HG03457 (cell line): Measurements from ENCODE around the gene DDX42.
"Not testable (repeated sequence)": the region's sequence is repeated elsewhere in the genome, so short reads cannot be mapped to it uniquely, and the experiment has no call there.

Source experiments
- ATAC-seq: cut with Tn5 transposase; IDR thresholded peaks from one replicate; pipeline ENCODE4 v1.9.1; 2021; ENCODE audit warnings: moderate number of reproducible peaks; ENCODE audit not compliant: unreplicated experiment

Gene DDX42

GRCh38 chr17:63837962-63838600 is 64.1 kb downstream of the DDX42 start:
- no peak for ATAC-seq

GRCh38 chr17:63838631-63839171 is 64.7 kb downstream of the DDX42 start:
- no peak for ATAC-seq

- no peak for ATAC-seq
These were observed 66.8 kb downstream of the DDX42 start for GRCh38 chr17:63840591-63841349.

- no peak for ATAC-seq
These were observed 67.6 kb downstream of the DDX42 start for GRCh38 chr17:63841350-63842172.

- ATAC-seq, result peak; percentile 6
These were observed 68.2 kb downstream of the DDX42 start for GRCh38 chr17:63842173-63842539.

GRCh38 chr17:63842540-63843386 is 68.8 kb downstream of the DDX42 start, which contains the start of gene SMARCD2:
Gene SMARCD2 (minus strand): TSS chr17:63842685. CDS start chr17:63842674, 11 bp downstream.
- peak; percentile 64 for ATAC-seq

- ATAC-seq, result not testable (repeated sequence)
These were observed 69.5 kb downstream of the DDX42 start for GRCh38 chr17:63843387-63843888.

- ATAC-seq, result no peak
These were observed 70.1 kb downstream of the DDX42 start for GRCh38 chr17:63843910-63844677.

GRCh38 chr17:63845509-63845908 is 71.5 kb downstream of the DDX42 start:
- no peak for ATAC-seq

- ATAC-seq, result no peak
These were observed 73.7 kb downstream of the DDX42 start for GRCh38 chr17:63847525-63848249.

- no peak for ATAC-seq
These were observed 75.1 kb downstream of the DDX42 start for GRCh38 chr17:63848834-63849689.

GRCh38 chr17:63850401-63850800 is 76.4 kb downstream of the DDX42 start:
- ATAC-seq, result no peak

GRCh38 chr17:63853260-63853659 is 79.3 kb downstream of the DDX42 start:
- no peak for ATAC-seq

- no peak for ATAC-seq
These were observed 80.7 kb downstream of the DDX42 start for GRCh38 chr17:63854709-63855108.

GRCh38 chr17:63855185-63855584 is 81.2 kb downstream of the DDX42 start:
- no peak for ATAC-seq

GRCh38 chr17:63856425-63856824 is 82.5 kb downstream of the DDX42 start:
- ATAC-seq, result not testable (repeated sequence)

GRCh38 chr17:63859257-63859656 is 85.3 kb downstream of the DDX42 start:
- ATAC-seq, result no peak

GRCh38 chr17:63866625-63867024 is 92.7 kb downstream of the DDX42 start:
- ATAC-seq, result not testable (repeated sequence)
